Fibroblast of skin of abdomen (primary cell): ENCODE results near the gene DDRGK1. TPM values are rescaled to one million over a fixed set of nuclear protein-coding genes. Genes with fewer than 3 reads are reported as not detected.

Source experiments
- DNase-seq: peaks from one replicate; pipeline ENCODE4 v3.0.0-alpha.2; 2013
- polyA plus RNA-seq, 2 experiments: library from polyadenylated mRNA; unstranded; fragments of 120-200 nt; gene quantifications; one replicate each; pipeline ENCODE4 v1.2.1, GENCODE V29; 2013; ENCODE audit not compliant: insufficient read length in 2 of 2

The DDRGK1 gene
- 32.5 TPM for polyA plus RNA-seq (2013, experiment 1 of 2; ENCODE audit: insufficient read length)
- 33.2 TPM for polyA plus RNA-seq (2013, experiment 2 of 2; ENCODE audit: insufficient read length)

DNA sequence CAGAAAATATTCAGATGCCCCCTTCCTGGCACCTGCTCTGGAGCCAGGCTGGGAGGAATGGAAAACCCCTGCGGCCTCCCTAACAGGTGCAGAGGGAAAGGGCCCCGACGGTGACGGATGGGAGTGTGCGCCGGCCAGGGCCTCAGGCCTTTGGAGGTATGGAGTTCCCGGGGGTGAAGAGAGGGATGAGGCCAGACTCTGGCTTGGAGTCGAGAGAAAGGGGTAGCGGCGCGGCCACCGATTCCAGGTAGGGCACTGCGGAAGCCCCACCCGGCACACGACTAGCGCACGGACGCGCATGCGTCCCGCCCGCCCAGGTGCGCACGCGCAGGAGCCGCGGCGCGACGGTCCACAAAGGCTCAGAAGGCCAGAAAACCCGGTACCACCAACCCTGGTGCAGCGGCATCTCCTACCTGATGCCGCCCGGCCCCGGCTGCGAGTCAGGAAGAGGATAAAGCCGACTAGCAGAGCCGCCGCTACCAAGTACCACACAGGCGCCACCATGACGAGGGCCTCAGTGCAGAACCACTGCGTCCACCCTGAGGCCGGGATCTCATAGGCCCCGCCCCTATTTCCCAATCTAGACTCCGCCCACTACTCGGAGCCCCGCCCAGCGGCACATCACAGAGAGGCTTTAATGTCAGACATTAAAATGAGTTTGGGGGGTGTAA lies at the start of gene DDRGK1:
Gene DDRGK1 (minus strand): TSS at position 559 of the 671 bp plus-strand sequence. CDS start 55 bp downstream, at position 504.
- peak; percentile 78 for DNase-seq

DNA sequence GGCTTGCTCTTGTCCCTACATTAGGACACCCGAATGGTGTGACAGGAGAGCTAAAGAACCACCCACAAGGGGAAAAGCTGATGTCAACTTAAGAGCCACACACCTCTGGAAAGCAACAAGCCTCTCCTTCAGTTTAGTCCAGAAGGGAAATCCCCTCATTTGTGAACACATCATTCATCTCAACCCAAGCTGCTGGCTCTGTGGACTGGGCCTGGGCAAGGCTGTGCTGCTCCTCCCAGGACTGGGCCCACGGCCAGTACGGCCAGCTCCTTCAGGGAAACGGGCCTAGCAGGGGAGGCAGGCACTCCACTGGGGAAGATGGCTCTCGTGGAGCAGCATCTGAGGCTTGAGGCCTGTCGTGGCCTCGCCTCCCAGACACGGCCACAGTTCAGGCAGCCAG lies 47.3 kb upstream of the DDRGK1 start:
- DNase-seq: no peak

DNA sequence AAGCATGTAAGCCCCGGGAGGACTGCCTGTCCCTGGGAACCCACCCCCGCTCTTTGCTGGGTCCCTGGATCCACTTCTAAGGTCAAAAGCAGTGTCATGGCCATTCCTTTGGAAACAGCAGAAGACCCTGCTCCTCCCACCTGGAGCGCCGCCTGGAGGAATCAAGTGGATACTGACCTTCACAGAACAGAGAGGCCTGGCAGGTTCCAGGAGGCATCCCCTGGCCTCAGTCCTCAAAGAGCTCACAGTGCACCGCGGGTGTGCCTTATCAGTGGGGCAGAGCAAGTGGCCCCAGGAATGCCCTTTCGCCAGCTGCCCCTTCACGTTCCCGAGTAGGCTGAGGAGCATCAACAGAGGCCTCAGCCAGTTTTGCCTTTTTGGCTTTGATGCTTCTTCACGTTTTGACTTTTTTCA lies 45.6 kb upstream of the DDRGK1 start:
- no peak for DNase-seq

DNA sequence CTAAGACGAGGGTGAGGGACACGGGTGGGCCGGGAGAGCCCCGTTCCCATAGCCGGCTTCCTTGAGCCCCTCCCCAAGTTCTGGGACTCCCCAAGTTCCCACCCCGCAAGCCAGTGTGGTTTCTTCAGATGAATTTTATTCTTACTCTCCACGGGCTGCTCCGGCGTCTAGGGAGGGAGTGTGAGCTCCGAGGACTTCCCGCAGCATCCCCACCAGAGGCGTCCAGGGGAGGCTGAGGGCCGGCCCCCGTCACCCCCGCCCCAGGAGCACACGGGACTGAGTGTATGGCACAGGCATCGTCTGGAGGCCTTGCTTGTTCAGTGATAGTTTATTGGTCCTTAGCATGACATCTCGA lies 44.5 kb upstream of the DDRGK1 start:
- no peak for DNase-seq

DNA sequence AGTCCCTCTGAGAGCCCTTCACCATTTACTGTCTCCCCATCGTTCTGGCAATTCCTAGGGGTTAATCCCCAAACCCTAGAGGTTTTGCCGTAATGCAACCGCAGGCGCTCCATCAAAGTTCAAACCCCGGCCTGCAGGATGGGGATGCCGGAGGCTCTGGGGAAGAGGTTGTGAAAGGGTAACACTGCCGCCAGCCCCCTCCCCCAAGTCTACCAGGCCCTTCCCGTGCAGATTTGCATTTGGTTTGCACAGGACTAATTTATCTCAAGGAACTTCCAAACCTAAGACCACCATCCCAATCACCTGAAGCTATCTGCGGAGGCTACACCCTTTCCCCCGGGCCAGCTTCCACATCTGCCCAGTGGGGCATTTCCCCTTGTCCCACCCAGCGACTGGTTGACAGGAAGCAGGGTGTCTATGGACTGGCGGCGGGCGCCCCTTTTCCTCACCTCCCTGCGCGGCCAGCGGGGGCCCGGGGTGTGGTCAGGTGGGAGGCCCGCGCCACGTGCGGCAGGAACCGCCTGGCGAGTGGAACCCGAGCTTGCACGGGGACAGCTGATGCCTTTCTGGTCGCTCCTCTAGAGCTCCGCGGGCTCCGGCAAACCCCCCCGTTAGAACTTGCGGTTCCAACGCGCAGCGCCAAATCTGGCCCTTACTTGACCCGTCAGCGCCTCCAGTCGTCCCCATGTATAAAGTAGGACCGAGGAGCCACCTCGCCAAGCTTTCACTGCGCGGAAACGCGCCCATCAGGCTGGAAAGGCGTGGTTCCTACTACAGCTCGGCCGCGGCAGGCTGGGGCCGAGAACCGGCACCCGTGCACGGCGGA lies 43.9 kb upstream of the DDRGK1 start:
- DNase-seq: peak; percentile 12

DNA sequence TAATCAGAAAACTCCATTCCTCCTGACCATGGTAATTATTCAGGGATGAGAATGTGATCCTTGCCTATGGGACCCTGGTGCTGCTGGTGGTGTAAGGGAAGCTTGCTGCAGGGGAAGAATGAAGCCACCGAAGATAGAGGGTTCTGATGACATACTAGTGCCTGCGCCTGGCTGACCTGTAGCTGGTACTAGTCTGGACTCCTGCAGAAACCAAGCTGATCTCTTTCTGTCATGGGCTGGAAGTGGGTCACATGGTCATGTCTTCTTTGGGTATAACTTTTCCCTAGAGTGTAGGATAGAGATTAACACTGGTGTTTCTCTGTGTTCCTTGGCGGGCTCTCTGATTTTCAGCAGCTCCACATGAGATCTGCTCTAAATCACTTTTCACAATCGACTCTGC lies 43.2 kb upstream of the DDRGK1 start:
- no peak for DNase-seq

DNA sequence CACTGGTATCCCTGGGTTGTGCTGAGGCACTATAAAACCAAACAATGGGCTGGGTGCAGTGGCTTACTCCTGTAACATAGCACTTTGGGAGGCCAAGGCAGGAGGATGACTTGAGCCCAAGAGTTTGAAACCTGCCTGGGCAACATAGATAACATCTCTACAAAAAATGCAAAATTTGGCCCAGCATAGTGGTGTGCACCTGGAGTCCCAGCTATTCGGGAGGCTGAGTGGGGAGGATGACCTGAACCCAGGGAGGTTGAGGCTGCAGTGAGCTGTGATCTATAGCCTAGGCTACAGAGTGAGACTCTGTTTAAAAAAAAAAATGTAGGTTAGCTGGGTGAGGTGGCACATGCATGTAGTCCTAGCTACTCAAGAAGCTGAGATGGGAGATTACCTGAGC lies 42.2 kb upstream of the DDRGK1 start:
- no peak for DNase-seq

DNA sequence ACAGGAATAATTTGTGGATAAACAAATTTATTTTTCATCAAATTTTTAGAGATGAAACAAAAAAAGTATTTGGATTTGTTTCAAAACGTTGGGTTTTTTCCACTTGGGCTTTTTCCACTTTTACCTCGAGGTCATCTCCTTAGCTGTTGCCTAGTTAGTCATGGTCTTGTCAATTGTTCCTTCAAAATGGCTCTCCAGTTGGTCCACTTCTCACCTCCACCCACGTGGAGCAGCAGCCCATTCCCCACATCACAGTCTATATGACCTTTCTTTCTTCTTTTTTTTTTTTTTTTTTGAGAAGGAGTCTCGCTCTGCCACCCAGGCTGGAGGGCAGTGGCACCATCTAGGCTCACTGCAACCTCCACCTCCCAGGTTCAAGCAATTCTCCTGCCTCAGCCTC lies 41.2 kb upstream of the DDRGK1 start:
- DNase-seq: no peak

DNA sequence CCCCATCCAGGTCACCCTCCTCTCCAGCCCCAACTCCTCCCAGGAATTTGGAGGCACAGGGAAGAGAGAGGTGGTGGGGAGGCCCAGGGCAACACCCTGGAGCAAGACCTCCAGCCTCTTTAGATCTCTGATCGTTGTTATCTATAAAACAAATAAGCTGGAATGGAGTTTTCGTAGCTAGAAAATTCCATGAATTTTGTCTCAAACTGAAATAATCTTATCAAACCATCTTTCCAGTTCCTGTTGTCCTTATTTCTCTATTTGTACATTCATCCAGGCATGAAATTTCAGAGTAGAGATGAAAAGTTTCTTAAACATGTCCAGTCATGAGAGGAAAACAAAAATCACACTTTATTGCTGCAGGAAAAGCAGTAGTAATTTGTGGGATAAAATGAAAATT lies 40.7 kb upstream of the DDRGK1 start:
- no peak for DNase-seq

DNA sequence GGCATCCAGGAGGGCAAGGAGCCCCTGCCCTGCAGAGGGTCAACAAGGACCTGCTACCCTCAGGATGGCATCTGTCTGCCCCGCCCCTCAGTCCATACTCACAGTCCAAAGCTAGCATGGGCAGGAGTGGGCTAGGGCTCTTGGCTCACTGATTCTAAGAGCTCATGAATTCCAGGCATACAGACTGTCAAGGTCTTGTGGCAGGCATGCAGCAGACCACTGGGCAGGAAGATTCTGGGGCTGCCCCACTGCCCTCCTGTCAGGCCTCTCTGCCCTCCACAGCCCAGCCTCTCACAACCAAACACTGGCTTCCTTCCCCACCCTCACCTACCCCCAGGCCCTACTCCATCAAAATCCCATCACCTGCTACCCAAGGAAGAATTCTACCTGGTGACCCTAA lies 40.1 kb upstream of the DDRGK1 start:
- no peak for DNase-seq

DNA sequence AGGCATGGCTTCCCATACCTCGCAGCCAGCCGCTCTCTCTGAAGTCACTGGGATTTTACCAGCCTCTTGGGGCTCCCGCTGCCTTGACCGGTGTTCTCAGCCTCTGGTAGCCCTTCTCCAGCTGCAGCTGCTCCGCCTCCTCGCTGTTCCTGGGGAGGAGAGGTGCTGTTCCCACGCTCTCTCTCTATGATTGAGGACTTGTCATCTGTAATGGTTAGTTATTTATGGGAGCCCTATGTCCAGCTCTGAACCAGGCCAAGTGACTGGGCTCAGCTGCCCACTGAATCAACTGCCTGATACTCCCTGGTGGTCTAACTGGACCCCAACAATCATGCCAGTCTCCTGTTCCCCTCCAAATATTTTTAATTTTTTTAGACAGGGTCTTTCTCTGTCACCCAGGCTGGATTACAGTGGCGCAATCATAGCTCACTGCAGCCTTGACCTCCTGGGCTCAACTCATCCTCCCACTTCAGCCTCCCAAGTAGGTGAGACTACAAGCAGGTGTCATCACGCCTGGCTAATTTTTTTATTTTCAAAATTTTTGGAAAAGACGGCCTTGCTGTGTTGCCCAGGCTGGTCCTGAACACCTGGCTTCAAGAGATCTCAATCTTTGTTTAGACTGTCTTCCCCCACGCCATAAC lies 39.4 kb upstream of the DDRGK1 start:
- no peak for DNase-seq

DNA sequence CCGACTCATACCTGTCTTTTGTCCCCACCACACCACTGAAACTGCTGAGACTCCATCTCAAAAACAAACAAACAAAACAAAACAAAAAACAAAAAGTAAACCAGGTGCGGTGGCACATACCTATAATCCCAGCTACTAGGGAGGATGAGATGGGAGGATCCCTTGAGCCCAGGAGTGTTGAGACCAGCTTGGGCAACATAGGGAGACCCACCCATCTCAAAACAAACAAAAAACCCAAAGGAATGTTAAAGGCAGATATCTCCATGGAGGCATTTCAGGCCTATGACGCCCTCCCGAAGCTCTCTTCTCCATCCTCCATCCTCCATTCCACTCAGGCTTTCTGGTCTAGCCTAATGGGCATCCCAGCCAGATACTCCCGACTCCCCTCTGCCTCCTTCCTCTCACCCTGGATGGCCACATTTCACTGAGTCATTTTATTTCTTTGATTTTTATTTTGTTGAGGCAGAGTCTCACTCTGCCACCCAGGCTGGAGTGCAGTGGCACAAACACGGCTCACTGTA lies 37.8 kb upstream of the DDRGK1 start:
- no peak for DNase-seq

DNA sequence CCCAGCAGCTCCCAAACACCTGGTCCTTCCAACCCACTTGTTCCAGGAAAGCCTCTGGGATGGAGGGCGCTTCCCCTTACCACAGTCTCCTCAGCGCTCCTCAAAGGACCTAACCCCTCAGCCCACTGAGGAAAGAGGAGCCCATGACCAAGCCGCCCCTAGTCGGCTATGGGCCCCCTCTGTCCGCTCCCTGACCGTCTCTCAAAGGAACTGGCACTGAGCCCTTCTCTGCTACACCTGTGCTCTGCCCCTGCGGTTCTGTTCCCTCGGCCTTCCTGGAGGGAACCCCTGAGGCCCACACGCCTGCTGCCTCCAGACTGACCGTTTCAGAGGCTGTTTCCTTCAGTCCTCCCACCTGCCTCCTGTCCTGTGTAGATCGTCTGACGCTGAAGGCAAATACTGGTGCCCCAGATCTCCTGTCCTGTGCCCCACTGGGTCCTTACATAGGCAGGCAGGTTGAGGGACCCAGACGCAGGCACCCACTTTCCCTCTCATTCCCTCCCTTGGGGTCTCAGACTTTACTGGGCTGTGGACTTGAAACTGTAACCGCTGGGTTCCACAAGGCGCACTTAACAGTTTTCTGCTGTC lies 36.4 kb upstream of the DDRGK1 start:
- no peak for DNase-seq

DNA sequence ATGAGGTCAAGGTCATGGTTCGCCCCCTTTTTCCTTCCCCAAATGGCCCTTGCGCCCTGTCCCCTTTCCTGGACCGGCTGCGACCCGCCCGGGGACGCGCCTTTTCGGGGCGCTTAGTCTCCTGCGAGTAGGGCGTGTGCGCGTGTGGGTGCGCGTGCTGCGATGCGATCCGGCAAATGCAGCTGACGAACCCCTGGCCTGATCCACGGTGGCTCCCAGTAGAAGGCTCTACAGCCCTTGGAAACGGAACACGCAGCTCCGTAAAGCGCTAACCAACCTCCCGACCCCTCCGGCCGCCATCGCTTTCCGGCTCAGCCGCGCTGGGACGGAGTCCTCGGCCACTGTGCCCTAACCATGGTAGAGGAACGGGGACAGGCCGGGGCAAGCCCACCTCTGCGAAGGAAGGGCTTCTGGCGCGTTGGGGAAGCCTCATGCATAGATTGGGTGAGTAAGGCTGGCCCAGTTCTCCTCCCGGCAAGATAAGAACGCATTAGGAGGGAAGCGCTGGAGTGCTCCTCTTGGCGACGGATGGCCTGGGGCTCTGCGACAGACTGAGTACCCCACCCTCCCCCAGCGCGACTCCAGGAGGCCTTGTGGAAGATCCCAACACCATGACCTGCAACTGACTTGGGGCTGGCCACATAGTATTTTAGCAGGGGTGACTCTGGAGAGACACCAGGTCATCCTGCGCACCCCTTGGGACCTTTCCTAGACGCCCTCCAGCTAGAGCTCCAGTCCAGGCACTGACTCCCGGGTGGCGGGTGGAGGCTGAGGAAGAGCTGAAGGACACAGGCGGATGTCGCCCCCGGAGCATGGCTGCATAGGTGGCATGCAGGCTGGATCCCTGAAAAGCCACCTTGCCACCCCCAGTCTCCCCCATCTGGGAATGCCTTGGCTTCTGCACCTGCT lies 35.6 kb upstream of the DDRGK1 start:
- no peak for DNase-seq

DNA sequence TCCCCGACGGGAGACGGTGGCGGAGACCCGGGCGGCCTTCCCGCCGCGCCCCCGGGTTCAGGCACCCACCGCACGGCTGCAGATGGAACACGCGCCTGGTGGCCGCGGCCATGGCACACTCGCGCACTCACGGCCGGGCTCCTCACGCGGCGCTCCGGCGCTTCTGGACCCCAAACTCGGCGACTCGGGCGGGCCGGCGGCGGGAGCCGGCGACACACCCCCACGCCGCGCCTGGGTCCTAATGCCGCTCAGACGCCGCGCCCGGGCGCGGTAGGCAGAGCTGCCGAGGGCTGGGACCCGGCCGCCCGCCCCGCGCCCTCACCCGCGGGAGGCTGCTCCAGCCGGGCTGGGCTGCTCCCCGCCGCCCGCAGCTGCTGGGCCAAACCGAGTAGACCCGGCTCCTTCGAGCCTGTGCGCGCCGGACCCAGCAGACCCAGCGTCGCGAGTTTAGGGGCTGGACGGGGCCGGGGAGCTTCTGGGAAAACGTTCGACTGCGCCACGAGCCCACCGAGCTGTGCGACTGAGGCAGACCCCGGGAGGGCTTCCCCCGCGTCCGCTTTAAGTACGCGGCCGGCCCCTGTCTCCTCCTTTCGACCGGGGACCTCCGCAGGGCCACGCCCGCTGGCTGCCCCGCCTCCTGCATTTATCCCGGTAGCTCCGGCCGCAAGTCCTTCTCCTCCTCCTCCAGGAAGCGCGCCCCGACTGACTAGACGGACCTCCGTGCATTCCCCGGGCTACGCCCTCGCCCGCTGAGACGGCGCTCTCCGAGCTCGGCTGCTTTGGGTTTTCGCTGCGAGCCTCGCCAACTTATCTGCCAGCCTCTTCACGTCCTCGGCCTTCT lies 34.8 kb upstream of the DDRGK1 start, which contains the start of gene SLC4A11:
Gene SLC4A11 (minus strand): TSS at position 165 of the 841 bp plus-strand sequence. CDS start 53 bp downstream, at position 112.
- peak; percentile 36 for DNase-seq

DNA sequence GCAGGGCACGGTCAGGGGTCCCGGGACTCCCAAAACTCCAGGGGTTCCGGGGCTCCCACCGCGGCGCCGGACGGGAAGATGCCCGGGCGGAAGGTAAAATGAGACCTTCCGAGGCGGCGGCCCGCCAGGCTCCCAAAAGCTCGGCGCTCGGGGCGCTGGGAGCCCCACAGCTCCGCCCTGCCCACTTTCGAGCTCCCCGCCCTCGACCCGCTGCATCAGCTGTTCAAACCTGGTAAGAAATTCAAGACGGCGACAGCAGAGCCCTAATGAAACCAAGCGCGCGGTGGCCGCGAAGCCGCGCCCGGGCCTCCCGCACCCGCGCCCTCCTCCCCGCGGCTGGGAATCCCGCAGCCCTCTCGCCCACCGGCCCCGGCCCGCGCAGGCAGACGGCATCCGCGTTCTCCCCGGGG lies 34.1 kb upstream of the DDRGK1 start:
- DNase-seq: no peak

DNA sequence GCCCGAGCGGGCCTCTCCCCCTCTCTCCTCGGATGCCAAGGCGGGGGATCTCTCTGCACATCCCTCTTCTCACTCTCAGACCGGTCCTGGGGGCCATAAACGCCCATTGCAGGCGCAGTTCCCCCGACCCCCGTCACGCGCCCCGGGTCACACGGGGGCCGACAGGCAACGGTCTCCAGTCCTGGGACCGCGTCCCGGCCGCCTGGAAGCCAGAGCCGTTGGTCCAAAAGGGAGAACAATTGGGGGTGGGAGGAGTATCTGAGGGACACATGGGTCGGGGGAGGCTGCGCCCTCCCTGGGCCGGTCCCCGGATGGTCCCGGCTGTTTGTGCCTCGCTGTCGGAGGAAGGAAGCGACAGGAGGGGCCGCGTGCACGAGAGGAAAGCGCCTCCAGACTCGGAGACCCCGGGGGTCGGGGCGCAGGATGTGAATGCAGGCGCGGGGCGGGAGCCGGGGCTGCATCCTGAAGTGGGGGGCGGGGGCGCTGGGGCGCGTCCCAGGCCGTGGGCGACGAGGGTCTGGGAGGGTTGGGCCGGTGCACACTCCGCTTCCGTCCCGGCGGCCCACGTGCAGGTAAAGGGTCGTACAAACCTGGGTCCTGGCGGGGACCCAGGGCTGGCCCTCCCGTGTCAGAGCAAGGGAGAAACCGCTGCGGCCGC lies 33.6 kb upstream of the DDRGK1 start:
- DNase-seq: no peak

DNA sequence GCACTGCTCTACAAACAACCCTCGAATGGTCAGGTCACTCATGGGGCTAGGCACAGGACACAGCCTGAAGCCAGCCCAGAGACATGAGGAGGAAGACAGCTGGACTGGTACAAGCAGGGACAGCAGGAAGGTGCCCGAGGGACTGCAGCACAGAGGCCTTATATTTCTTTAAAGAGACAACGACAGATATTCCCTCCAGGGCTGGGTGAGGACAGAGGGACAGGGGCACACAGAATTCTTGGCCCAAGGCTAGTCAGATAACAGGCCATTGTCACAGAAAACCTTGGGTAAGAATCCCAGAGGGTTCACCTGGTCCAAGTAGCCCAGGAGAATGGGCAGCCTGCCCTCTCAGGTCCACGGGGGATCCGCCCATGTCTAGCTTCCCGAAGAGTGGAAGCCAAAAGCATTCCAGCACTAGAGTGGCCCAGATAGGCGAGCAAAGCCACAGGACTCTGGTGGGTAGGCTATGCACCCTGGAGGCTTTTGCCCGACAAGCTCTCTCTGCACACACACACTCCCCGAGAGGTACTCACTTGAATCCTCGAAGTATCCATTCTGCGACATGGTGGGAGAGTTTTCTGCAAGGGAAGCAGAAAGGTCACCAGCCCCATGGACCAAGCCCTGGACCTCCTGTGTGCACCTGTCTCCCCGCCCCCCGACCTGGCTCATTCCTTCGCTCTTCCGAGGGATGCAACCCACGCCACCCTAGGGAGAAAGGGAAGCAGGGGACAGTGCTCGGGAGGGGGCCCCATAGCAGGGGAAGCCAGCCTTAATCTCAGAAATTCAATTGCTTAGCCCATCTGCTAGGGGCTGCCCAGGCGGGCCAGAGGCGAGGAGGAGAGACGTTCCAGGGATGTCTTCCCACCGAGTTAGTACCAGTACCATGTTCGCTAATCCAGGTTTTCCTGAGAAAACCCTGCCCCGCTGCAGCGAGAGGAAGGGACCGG lies 32.8 kb upstream of the DDRGK1 start:
- no peak for DNase-seq
